Measurements from ENCODE around the gene C17orf78.

- no peak for TF ChIP-seq CTCF (IDR thresholded peaks at IDR 0.05)
- TF ChIP-seq POLR2A (IDR thresholded peaks at IDR 0.05) = no peak
- TF ChIP-seq POLR2AphosphoS5 (IDR thresholded peaks at IDR 0.05) = no peak
These were observed 8.9 kb downstream of the C17orf78 start for GRCh38 chr17:37384560-37385149.

All from breast epithelium (tissue), 3 donors.